Tibial nerve (tissue), 3 donors: Measurements from ENCODE around the gene INO80D.

ENCODE experiments used
- POLR2A ChIP-seq, 2 donors: fragments of 450-650 bp; IDR thresholded peaks; one replicate each; pipeline ENCODE4 v1.6.1; 2017; ENCODE audit warnings: antibody characterized with exemption in 2 of 2, mild to moderate bottlenecking in 2 of 2, moderate library complexity in 2 of 2
- TF ChIP-seq, protein P1 (sequence below), 5 experiments: fragments of 200-600 bp in 3 of 5; fragments of 450-650 bp in 2 of 5; sonication (generic) in 3 of 5; IDR thresholded peaks; one replicate each; pipeline ENCODE4 v1.5.1; 2016 to 2019; ENCODE audit warnings: antibody characterized with exemption in 5 of 5, mild to moderate bottlenecking in 3 of 5, moderate library complexity in 2 of 5

DNA sequence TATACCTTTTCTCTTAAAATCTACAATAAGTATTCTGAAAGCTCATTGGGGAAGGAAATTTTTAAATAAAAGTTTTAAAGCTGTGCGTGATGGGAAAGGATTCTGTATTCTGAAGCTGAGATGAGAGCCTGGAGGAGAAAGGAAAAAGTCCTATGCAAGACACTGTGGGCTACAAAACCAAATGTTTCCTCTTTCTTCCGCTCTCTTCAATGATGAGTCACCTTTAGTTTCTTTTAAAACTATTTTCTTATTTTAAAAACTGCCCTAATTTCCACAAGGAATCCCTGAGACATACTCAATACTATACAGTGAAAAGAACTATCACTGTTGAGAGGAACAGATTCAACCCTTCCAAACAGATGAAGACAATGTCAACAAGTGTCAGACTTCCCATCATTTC is 87.4 kb downstream of the INO80D start:
- TF ChIP-seq, protein P1, sequence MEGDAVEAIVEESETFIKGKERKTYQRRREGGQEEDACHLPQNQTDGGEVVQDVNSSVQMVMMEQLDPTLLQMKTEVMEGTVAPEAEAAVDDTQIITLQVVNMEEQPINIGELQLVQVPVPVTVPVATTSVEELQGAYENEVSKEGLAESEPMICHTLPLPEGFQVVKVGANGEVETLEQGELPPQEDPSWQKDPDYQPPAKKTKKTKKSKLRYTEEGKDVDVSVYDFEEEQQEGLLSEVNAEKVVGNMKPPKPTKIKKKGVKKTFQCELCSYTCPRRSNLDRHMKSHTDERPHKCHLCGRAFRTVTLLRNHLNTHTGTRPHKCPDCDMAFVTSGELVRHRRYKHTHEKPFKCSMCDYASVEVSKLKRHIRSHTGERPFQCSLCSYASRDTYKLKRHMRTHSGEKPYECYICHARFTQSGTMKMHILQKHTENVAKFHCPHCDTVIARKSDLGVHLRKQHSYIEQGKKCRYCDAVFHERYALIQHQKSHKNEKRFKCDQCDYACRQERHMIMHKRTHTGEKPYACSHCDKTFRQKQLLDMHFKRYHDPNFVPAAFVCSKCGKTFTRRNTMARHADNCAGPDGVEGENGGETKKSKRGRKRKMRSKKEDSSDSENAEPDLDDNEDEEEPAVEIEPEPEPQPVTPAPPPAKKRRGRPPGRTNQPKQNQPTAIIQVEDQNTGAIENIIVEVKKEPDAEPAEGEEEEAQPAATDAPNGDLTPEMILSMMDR (IDR thresholded peaks at IDR 0.05) = no peak
- TF ChIP-seq POLR2A (IDR thresholded peaks at IDR 0.05) = no peak
